HG02938 (cell line): Measurements from ENCODE around the gene RHOG.

Source experiments
- ATAC-seq: cut with Tn5 transposase; IDR thresholded peaks from one replicate; pipeline ENCODE4 v1.9.1; 2021; ENCODE audit warnings: mild to moderate bottlenecking, moderate library complexity; ENCODE audit not compliant: unreplicated experiment

The RHOG gene

DNA sequence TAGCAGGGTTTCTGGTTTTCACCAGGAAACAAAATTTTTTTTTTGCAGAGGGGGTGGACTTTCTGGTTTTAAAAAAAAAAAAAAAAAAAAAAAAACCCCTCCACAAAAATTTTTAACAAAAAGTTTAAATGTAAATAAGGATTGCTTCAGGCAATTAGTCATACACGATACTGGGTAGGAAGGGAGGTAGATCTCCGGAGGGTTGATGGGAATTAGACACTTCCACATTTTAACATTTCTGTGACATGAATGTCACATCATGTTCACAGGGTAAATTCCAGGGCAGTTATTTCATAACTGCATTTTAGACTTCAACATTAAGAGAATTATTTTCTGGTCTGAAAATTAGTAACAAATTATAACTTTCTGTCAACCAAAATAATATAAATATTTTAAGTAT, 59.3 kb downstream of the RHOG start:
- ATAC-seq = no peak
